ENCODE data around the gene RFX8. TPM values are rescaled to one million over a fixed set of nuclear protein-coding genes. Genes with fewer than 3 reads are reported as not detected.
"Not testable (repeated sequence)": the region's sequence is repeated elsewhere in the genome, so short reads cannot be mapped to it uniquely, and the experiment has no call there.

Gene RFX8
- total and polyA plus RNA-seq, 9 of the 15 experiments (the other 6 are each of a cell fraction or from before 2014, with no cell fraction given): not detected

GRCh38 chr2:101508636-101509035, 33.7 kb upstream of the RFX8 start (continued):
- TF ChIP-seq GABPB1 (CRISPR knock-in tag; IDR thresholded peaks at IDR 0.05) (no peak), ZNF511 (CRISPR knock-in tag; IDR thresholded peaks at IDR 0.05) (no peak), CREM (IDR thresholded peaks at IDR 0.05; ENCODE audit: low read depth) (no peak), CLOCK (CRISPR knock-in tag; IDR thresholded peaks at IDR 0.05; ENCODE audit: borderline replicate concordance) (no peak), LEF1 (IDR thresholded peaks at IDR 0.05) (no peak), ZSCAN29 (IDR thresholded peaks at IDR 0.05) (no peak), SIN3B (IDR thresholded peaks at IDR 0.05; ENCODE audit: low read depth) (no peak)

GRCh38 chr2:101505276-101505675, 30.4 kb upstream of the RFX8 start:
- H3K9me1 ChIP-seq (ENCODE audit: control insufficient read depth, insufficient read depth, low read length); H3K4me3 ChIP-seq; CTCF ChIA-PET (ENCODE audit: low intra/inter-chr PET ratio); H4K20me1 ChIP-seq (replicated peaks; ENCODE audit: control insufficient read depth, insufficient read depth, low read length); H2AFZ ChIP-seq (ENCODE audit: low read depth, low read length); H3K36me3 ChIP-seq (ENCODE audit: control insufficient read depth, insufficient read depth, low read length); H3K9me3 ChIP-seq (replicated peaks; ENCODE audit: control insufficient read depth, insufficient read depth, low read depth, low read length); in situ Hi-C loops (cut with MboI); POLR2A ChIA-PET; intact Hi-C loops (cut with micrococcal nuclease); H3K27ac ChIP-seq (ENCODE audit: extremely low read depth, low read depth, low read length); DNase-seq (ENCODE audit: extremely low read depth in 1 of 4, low spot score in 3 of 4); ATAC-seq; H3K79me2 ChIP-seq (ENCODE audit: control insufficient read depth, insufficient read depth, low read length); H3K4me2 ChIP-seq (ENCODE audit: insufficient read depth, low read length); FAIRE-seq; H3K4me1 ChIP-seq (replicated peaks in 1 of 2; ENCODE audit: control insufficient read depth in 2 of 2, insufficient read depth in 2 of 2, low read length in 2 of 2); BruUV-seq (replicated peaks); H3K9ac ChIP-seq (ENCODE audit: insufficient read depth in 1 of 2, low read depth in 2 of 2, low read length in 2 of 2): not testable (repeated sequence)
- WGBS (ENCODE audit: insufficient coverage, low coverage, missing lambda C conversion rate): 0% methylated on average over 3 of the region's 4 CpGs
- peaks cover 2 to 22% of the 10 kb centered on the region in 2 experiments for H3K27me3 ChIP-seq (ENCODE audit: control insufficient read depth in 2 of 2, insufficient read depth in 2 of 2, low read length in 2 of 2)

GRCh38 chr2:101504744-101505143, 29.8 kb upstream of the RFX8 start:
- H4K20me1 ChIP-seq (replicated peaks; ENCODE audit: control insufficient read depth, insufficient read depth, low read length); H3K36me3 ChIP-seq (ENCODE audit: control insufficient read depth, insufficient read depth, low read length); intact Hi-C loops (cut with micrococcal nuclease); H3K9ac ChIP-seq (ENCODE audit: insufficient read depth in 1 of 2, low read depth in 2 of 2, low read length in 2 of 2); POLR2A ChIA-PET; H3K79me2 ChIP-seq (ENCODE audit: control insufficient read depth, insufficient read depth, low read length); BruUV-seq (replicated peaks); DNase-seq (ENCODE audit: extremely low read depth in 1 of 4, low spot score in 3 of 4); ATAC-seq; H3K4me2 ChIP-seq (ENCODE audit: insufficient read depth, low read length); CTCF ChIA-PET (ENCODE audit: low intra/inter-chr PET ratio); H3K4me1 ChIP-seq (replicated peaks in 1 of 2; ENCODE audit: control insufficient read depth in 2 of 2, insufficient read depth in 2 of 2, low read length in 2 of 2); H3K9me1 ChIP-seq (ENCODE audit: control insufficient read depth, insufficient read depth, low read length); H3K4me3 ChIP-seq; FAIRE-seq; H3K9me3 ChIP-seq (replicated peaks; ENCODE audit: control insufficient read depth, insufficient read depth, low read depth, low read length); in situ Hi-C loops (cut with MboI); H2AFZ ChIP-seq (ENCODE audit: low read depth, low read length); H3K27ac ChIP-seq (ENCODE audit: extremely low read depth, low read depth, low read length): not testable (repeated sequence)
- 13% methylated on average over 5 of the region's 8 CpGs for WGBS (ENCODE audit: insufficient coverage, low coverage, missing lambda C conversion rate)
- peaks cover 2 to 22% of the 10 kb centered on the region in 2 experiments for H3K27me3 ChIP-seq (ENCODE audit: control insufficient read depth in 2 of 2, insufficient read depth in 2 of 2, low read length in 2 of 2)

All from K562 (cell line).